Activated B cell treated with CpG ODN at 0.5 μM for 24 hours (primary cell): Measurements from ENCODE around the gene ADAMTS10. TPM values are rescaled to one million over a fixed set of nuclear protein-coding genes. Genes with fewer than 3 reads are reported as not detected.
"Not testable (repeated sequence)": the region's sequence is repeated elsewhere in the genome, so short reads cannot be mapped to it uniquely, and the experiment has no call there.

Experiments
- ATAC-seq: fragments of 200-7000 bp; cut with Tn5 transposase; one replicate; pipeline ENCODE4 v1.10.0; 2021; ENCODE audit warnings: low read depth, mild to moderate bottlenecking, moderate library complexity
- CTCF ChIA-PET: fragments of 350-600 bp; sonication (Branson Sonifier 250); formaldehyde crosslinking; loops from one replicate; lab custom pipeline; 2021; ENCODE audit warnings: antibody characterized with exemption; lab: Charles Lee
- POLR2A ChIA-PET: fragments of 350-600 bp; sonication (Branson Sonifier 250); formaldehyde crosslinking; loops from one replicate; lab custom pipeline; 2021; ENCODE audit warnings: antibody characterized with exemption; lab: Charles Lee
- DNase-seq: peaks from one replicate; pipeline ENCODE4 v3.0.0; 2022
- H3K27ac Mint-ChIP-seq: one replicate; pipeline ENCODE4 v1.8.0; 2020; ENCODE audit warnings: mixed read lengths
- H3K27me3 Mint-ChIP-seq: one replicate; pipeline ENCODE4 v1.8.0; 2021; ENCODE audit warnings: mixed read lengths
- H3K36me3 Mint-ChIP-seq: one replicate; pipeline ENCODE4 v1.8.0; 2021; ENCODE audit warnings: low read depth, mixed read lengths
- H3K4me1 Mint-ChIP-seq: one replicate; pipeline ENCODE4 v1.8.0; 2021; ENCODE audit warnings: mixed read lengths
- H3K4me3 Mint-ChIP-seq: one replicate; pipeline ENCODE4 v1.8.0; 2020; ENCODE audit warnings: mild to moderate bottlenecking, mixed read lengths
- H3K9me3 Mint-ChIP-seq: one replicate; pipeline ENCODE4 v1.8.0; 2020; ENCODE audit warnings: mixed read lengths
- CTCF ChIP-seq: fragments of 200-600 bp; IDR thresholded peaks from one replicate; pipeline ENCODE4 v1.8.0; 2022; ENCODE audit warnings: antibody characterized with exemption, mild to moderate bottlenecking
- intact Hi-C: fragments of 100-400 bp; cut with micrococcal nuclease; formaldehyde crosslinking; loops from one replicate; pipeline ENCODE4 v1.15.1; 2024
- total RNA-seq: library from RNA; stranded (reverse); gene quantifications from 2 replicates; pipeline ENCODE4 v1.2.3, GENCODE V29; 2022

ADAMTS10 gene
- total RNA-seq, 1 donor from 2014 or later = 0.33 TPM

GRCh38 chr19:8629996-8630683 is 19.6 kb upstream of the ADAMTS10 start, which contains the start of gene NFILZ:
NFILZ (plus strand) TSS chr19:8630633; CDS start chr19:8676766, 46,133 bp downstream.
- ChIA-PET CTCF (no interaction called here), POLR2A (no interaction called here)
- TF ChIP-seq CTCF = no peak
- H3K9me3 Mint-ChIP-seq = no peaks in the 10 kb centered on the region
- H3K36me3 Mint-ChIP-seq = no peaks in the 10 kb centered on the region
- intact Hi-C loops = no loop called here
- H3K4me1 Mint-ChIP-seq = no peaks in the 10 kb centered on the region
- ATAC-seq (no peak), DNase-seq (no peak)
- H3K27me3 Mint-ChIP-seq = peaks cover 1% of the 10 kb centered on the region
- H3K27ac Mint-ChIP-seq = no peak within 1 kb of the TSS
- H3K4me3 Mint-ChIP-seq = no peak within 1 kb of the TSS

GRCh38 chr19:8629184-8629583 is 18.7 kb upstream of the ADAMTS10 start:
- H3K27ac Mint-ChIP-seq = no peak overlapping the region
- no peaks in the 10 kb centered on the region for H3K4me1 Mint-ChIP-seq
- POLR2A ChIA-PET = no interaction called here

GRCh38 chr19:8626842-8627241 is 16.3 kb upstream of the ADAMTS10 start:
- CTCF ChIA-PET = no interaction called here
- POLR2A ChIA-PET = no interaction called here
- H3K4me3 Mint-ChIP-seq = no peak overlapping the region

More at GRCh38 chr19:8629184-8629583, 18.7 kb upstream of the ADAMTS10 start:
- H3K9me3 Mint-ChIP-seq = no peaks in the 10 kb centered on the region
- H3K27me3 Mint-ChIP-seq = peaks cover 3% of the 10 kb centered on the region
- ATAC-seq (no peak), DNase-seq (no peak)
- CTCF ChIA-PET = no interaction called here
- no peak for TF ChIP-seq CTCF
- intact Hi-C loops = no loop called here
- no peak overlapping the region for H3K4me3 Mint-ChIP-seq
- H3K36me3 Mint-ChIP-seq = no peaks in the 10 kb centered on the region

GRCh38 chr19:8622886-8623285 is 12.4 kb upstream of the ADAMTS10 start:
- H3K27ac Mint-ChIP-seq, intact Hi-C loops, DNase-seq, H3K4me1 Mint-ChIP-seq, ATAC-seq, CTCF ChIA-PET, H3K9me3 Mint-ChIP-seq, H3K4me3 Mint-ChIP-seq, H3K36me3 Mint-ChIP-seq: not testable (repeated sequence)
- peaks cover 12% of the 10 kb centered on the region for H3K27me3 Mint-ChIP-seq
- POLR2A ChIA-PET = interaction anchor here (0.7 kb wide), 1 partner anchor 70 kb away, joined by 5 read pairs; no protein-coding TSS in a partner anchor

More at GRCh38 chr19:8626842-8627241, 16.3 kb upstream of the ADAMTS10 start:
- ATAC-seq = no peak
- Mint-ChIP-seq H3K36me3 (no peaks in the 10 kb centered on the region), H3K27me3 (peaks cover 4% of the 10 kb centered on the region), H3K9me3 (no peaks in the 10 kb centered on the region), H3K27ac (no peak overlapping the region), H3K4me1 (no peaks in the 10 kb centered on the region)
- intact Hi-C loops = no loop called here
- no peak for DNase-seq
- no peak for TF ChIP-seq CTCF

GRCh38 chr19:8618751-8619150 is 8.2 kb upstream of the ADAMTS10 start:
- Mint-ChIP-seq H3K4me1 (peaks cover 2% of the 10 kb centered on the region), H3K4me3 (no peak overlapping the region), H3K27ac (no peak overlapping the region), H3K36me3 (no peaks in the 10 kb centered on the region), H3K27me3 (peaks cover 13% of the 10 kb centered on the region), H3K9me3 (no peaks in the 10 kb centered on the region)
- ChIA-PET POLR2A (no interaction called here), CTCF (no interaction called here)
- TF ChIP-seq CTCF = no peak
- no peak for ATAC-seq
- no peak for DNase-seq
- intact Hi-C loops = no loop called here
